B cell (primary cell): ENCODE results near the gene SETBP1. TPM values are rescaled to one million over a fixed set of nuclear protein-coding genes. Genes with fewer than 3 reads are reported as not detected.

ENCODE experiments used
- ATAC-seq: fragments of 200-7000 bp; cut with Tn5 transposase; one replicate; pipeline ENCODE4 v1.10.0; 2021; ENCODE audit warnings: low read depth, mild to moderate bottlenecking, moderate number of reproducible peaks, moderate library complexity
- CTCF ChIA-PET: fragments of 350-600 bp; sonication (Branson Sonifier 250); formaldehyde crosslinking; loops from one replicate; lab custom pipeline; 2021; ENCODE audit warnings: antibody characterized with exemption, inconsistent platforms; lab: Charles Lee
- POLR2A ChIA-PET: fragments of 350-600 bp; sonication (Branson Sonifier 250); formaldehyde crosslinking; loops from one replicate; lab custom pipeline; 2021; ENCODE audit warnings: antibody characterized with exemption; lab: Charles Lee
- DNase-seq: peaks from one replicate; pipeline ENCODE4 v3.0.0; 2013
- H2AFZ ChIP-seq: 2 replicates; pipeline ENCODE4 v1.6.1; 2012; ENCODE audit warnings: mild to moderate bottlenecking, low read depth, low read length; ENCODE audit not compliant: insufficient read depth, poor library complexity, severe bottlenecking
- H3K27ac ChIP-seq, 2 donors: 1 replicate in 1 of 2; 2 replicates in 1 of 2; pipeline ENCODE4 v1.5.1; 2012 to 2013; ENCODE audit warnings: low read length in 2 of 2, mild to moderate bottlenecking in 2 of 2, moderate library complexity in 1 of 2
- H3K27me3 ChIP-seq, 4 experiments: fragments of 200-600 bp in 1 of 4; sonication (generic) in 1 of 4; replicated peaks in 1 of 4; 1 replicate in 2 of 4; 2 replicates in 2 of 4; pipeline versions ENCODE4 v1.6.1 to v1.7.0; 2013 to 2016; ENCODE audit warnings: low read length in 3 of 4, mild to moderate bottlenecking in 2 of 4, mixed read lengths in 1 of 4, moderate library complexity in 1 of 4; ENCODE audit not compliant: insufficient read depth in 4 of 4, control insufficient read depth in 3 of 4; ENCODE audit errors: control extremely low read depth in 1 of 4
- H3K36me3 ChIP-seq, 2 experiments: replicated peaks in 1 of 2; 1 replicate in 1 of 2; 2 replicates in 1 of 2; pipeline versions ENCODE4 v1.6.1 to v1.7.1; 2013; ENCODE audit warnings: low read length in 1 of 2; ENCODE audit not compliant: insufficient read depth in 2 of 2, control insufficient read depth in 1 of 2; ENCODE audit errors: control extremely low read depth in 1 of 2, extremely low read depth in 1 of 2
- H3K4me1 ChIP-seq, 2 donors: fragments of 200-600 bp in 1 of 2; sonication (generic) in 1 of 2; 1 replicate in 1 of 2; 2 replicates in 1 of 2; pipeline versions ENCODE4 v1.5.1 to v1.6.1; 2013 to 2017; ENCODE audit warnings: low read length in 2 of 2; ENCODE audit not compliant: control insufficient read depth in 2 of 2, insufficient read depth in 2 of 2
- H3K4me2 ChIP-seq: replicated peaks from 2 replicates; pipeline ENCODE3; 2012; ENCODE audit warnings: mild to moderate bottlenecking, low read depth, low read length; ENCODE audit not compliant: poor library complexity, severe bottlenecking
- H3K4me3 ChIP-seq, 5 experiments: fragments of 200-600 bp in 1 of 5; sonication (generic) in 1 of 5; 1 replicate in 3 of 5; 2 replicates in 2 of 5; pipeline versions ENCODE4 v1.5.1 to v1.7.0; 2011 to 2016; ENCODE audit warnings: low read length in 4 of 5, mild to moderate bottlenecking in 4 of 5, low read depth in 2 of 5, control low read depth in 1 of 5, moderate library complexity in 1 of 5; ENCODE audit not compliant: insufficient read depth in 1 of 5; ENCODE audit errors: control extremely low read depth in 1 of 5, extremely low read depth in 1 of 5
- H3K79me2 ChIP-seq: fragments of 200-600 bp; sonication (generic); one replicate; pipeline ENCODE4 v1.6.0; 2016; ENCODE audit warnings: low read length; ENCODE audit not compliant: control insufficient read depth, insufficient read depth
- H3K9ac ChIP-seq: fragments of 200-600 bp; sonication (generic); 2 replicates; pipeline ENCODE4 v1.6.1; 2017; ENCODE audit warnings: mild to moderate bottlenecking, low read length, moderate library complexity
- H3K9me3 ChIP-seq, 3 donors: one replicate each; pipeline versions ENCODE4 v1.6.1 to v1.7.1; 2013; ENCODE audit warnings: low read length in 2 of 3; ENCODE audit not compliant: control insufficient read depth in 2 of 3, insufficient read depth in 1 of 3; ENCODE audit errors: control extremely low read depth in 1 of 3
- H4K20me1 ChIP-seq: 2 replicates; pipeline ENCODE4 v1.6.0; 2012; ENCODE audit warnings: mild to moderate bottlenecking, low read length; ENCODE audit not compliant: insufficient read depth, control insufficient read depth, poor library complexity, severe bottlenecking
- H3K27ac Mint-ChIP-seq: one replicate; pipeline ENCODE4 v1.8.0; 2021; ENCODE audit warnings: mixed read lengths
- H3K27me3 Mint-ChIP-seq: one replicate; pipeline ENCODE4 v1.8.0; 2021; ENCODE audit warnings: mixed read lengths
- H3K4me1 Mint-ChIP-seq: one replicate; pipeline ENCODE4 v1.8.0; 2021; ENCODE audit warnings: mixed read lengths
- H3K4me3 Mint-ChIP-seq: one replicate; pipeline ENCODE4 v1.8.0; 2021; ENCODE audit warnings: mixed read lengths
- H3K9me3 Mint-ChIP-seq: one replicate; pipeline ENCODE4 v1.8.0; 2022; ENCODE audit warnings: mixed read lengths; ENCODE audit not compliant: insufficient read depth
- CTCF ChIP-seq: fragments of 200-600 bp; IDR thresholded peaks from one replicate; pipeline ENCODE4 v1.8.0; 2022; ENCODE audit warnings: antibody characterized with exemption, mild to moderate bottlenecking
- EZH2 ChIP-seq: IDR thresholded peaks from 2 replicates; pipeline ENCODE4 v1.6.1; 2012; ENCODE audit warnings: borderline replicate concordance, low read depth, mild to moderate bottlenecking, moderate library complexity, low read length; ENCODE audit not compliant: insufficient read depth, poor library complexity, severe bottlenecking
- WGBS: methylation state at CpG from one replicate; pipeline ENCODE4 v1.1.5; 2013; ENCODE audit warnings: missing lambda C conversion rate; ENCODE audit not compliant: insufficient coverage; 5-methylcytosine and 5-hydroxymethylcytosine counted together
- intact Hi-C: fragments of 100-400 bp; cut with micrococcal nuclease; formaldehyde crosslinking; loops from one replicate; pipeline ENCODE4 v1.10.0; 2022
- polyA plus RNA-seq: library from polyadenylated mRNA; depleted of rRNA; stranded (reverse); fragments of >200 nt; gene quantifications from 2 replicates; pipeline ENCODE4 v1.2.3, GENCODE V29; 2012
- total RNA-seq, 2 donors: library from RNA; stranded (reverse); fragments of 120-200 nt in 1 of 2; gene quantifications; 1 replicate in 1 of 2; 2 replicates in 1 of 2; pipeline versions ENCODE4 v1.2.3 to v1.2.4, GENCODE V29; 2013 to 2022

Gene SETBP1
- total and polyA plus RNA-seq, 2 donors (not counting 1 experiment from before 2014, with no cell fraction given), result 15.1 to 129 TPM

GRCh38 chr18:44702594-44702993, 21.9 kb downstream of the SETBP1 start:
- ATAC-seq, result no peak
- peaks cover 13% of the 10 kb centered on the region for H4K20me1 ChIP-seq
- Mint-ChIP-seq H3K4me3 (no peak overlapping the region), H3K27ac (no peak overlapping the region), H3K9me3 (no peaks in the 10 kb centered on the region), H3K4me1 (peaks cover 68% of the 10 kb centered on the region), H3K27me3 (no peaks in the 10 kb centered on the region)
- H3K79me2 ChIP-seq, result peaks cover 77% of the 10 kb centered on the region
- no peak for DNase-seq
- intact Hi-C loops, result no loop called here
- H3K27ac ChIP-seq, result no peak overlapping the region
- peaks cover 28 to 36% of the 10 kb centered on the region in 2 donors for H3K4me1 ChIP-seq
- no peak overlapping the region for H3K4me2 ChIP-seq
- ChIA-PET CTCF (interaction anchor here (1.0 to 2.2 kb wide), 3 partner anchors 17 to 83 kb away, joined by 3 to 7 read pairs (median 3); no protein-coding TSS in a partner anchor), POLR2A (interaction anchor here (0.6 to 0.7 kb wide), 4 partner anchors 106 to 273 kb away, joined by 3 to 6 read pairs (median 4); no protein-coding TSS in a partner anchor)
- H3K36me3 ChIP-seq, result peaks cover 2 to 49% of the 10 kb centered on the region in 2 experiments
- no peaks in the 10 kb centered on the region for H3K9me3 ChIP-seq
- no peak overlapping the region for H2AFZ ChIP-seq
- 75% methylated on average over 1 of the region's 1 CpG for WGBS
- no peak for TF ChIP-seq CTCF
- TF ChIP-seq EZH2, result no peak
- H3K27me3 ChIP-seq, result no peaks in the 10 kb centered on the region
- H3K4me3 ChIP-seq, result no peak overlapping the region
- H3K9ac ChIP-seq, result no peak overlapping the region

DNA sequence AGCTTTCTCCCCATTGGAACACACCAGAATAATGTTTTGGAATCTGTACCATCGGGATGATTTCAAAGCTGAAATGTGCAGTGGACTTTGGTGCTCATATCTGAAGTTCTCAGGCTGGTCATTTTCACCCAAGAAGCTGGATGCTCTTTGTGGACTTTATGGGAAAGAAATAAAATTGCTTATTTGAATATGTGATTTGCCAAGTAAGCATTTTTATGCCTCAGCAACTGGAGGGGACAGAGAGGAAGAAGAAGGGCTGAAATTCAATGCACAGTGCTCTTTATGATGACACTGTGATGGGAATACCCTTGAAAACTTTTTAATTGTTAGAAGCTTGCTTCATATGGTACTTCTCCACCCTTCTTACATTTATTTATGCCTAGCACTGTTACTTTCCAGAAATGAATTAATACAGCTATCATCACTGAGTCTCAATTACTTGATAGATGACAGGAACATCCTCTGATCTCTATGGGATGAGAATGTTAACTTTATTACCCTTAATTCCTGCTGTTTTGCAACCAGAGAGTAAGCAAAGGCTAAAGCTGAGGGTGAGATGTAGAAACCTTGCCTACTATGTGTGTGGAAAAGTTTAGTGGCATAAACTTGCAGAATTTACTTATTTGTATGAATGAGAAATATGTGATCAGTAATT, 23.6 kb downstream of the SETBP1 start:
- TF ChIP-seq CTCF (no peak), EZH2 (no peak)
- no peak overlapping the region for H3K4me2 ChIP-seq
- H3K27ac ChIP-seq, result no peak overlapping the region
- H3K4me3 ChIP-seq, result no peak overlapping the region
- DNase-seq (no peak), ATAC-seq (no peak)
- H3K4me1 Mint-ChIP-seq, result peaks cover 70% of the 10 kb centered on the region
- peak overlapping the region; percentile 15 for H3K27ac Mint-ChIP-seq
- no peaks in the 10 kb centered on the region for H3K27me3 Mint-ChIP-seq
- H3K4me1 ChIP-seq, result peaks cover 22 to 28% of the 10 kb centered on the region in 2 donors
- ChIA-PET CTCF (interaction anchor here (2.2 kb wide), 1 partner anchor 19 kb away, joined by 7 read pairs; no protein-coding TSS in a partner anchor), POLR2A (interaction anchor here (0.7 kb wide), 1 partner anchor 20 kb away, joined by 3 read pairs; no protein-coding TSS in a partner anchor)
- H3K9ac ChIP-seq, result no peak overlapping the region
- no CpG with 5 or more reads among the region's 1 CpG for WGBS
- peaks cover 2 to 52% of the 10 kb centered on the region in 2 experiments for H3K36me3 ChIP-seq
- no peak overlapping the region for H2AFZ ChIP-seq
- H3K4me3 Mint-ChIP-seq, result no peak overlapping the region
- H3K9me3 ChIP-seq, result no peaks in the 10 kb centered on the region
- intact Hi-C loops, result no loop called here
- peaks cover 81% of the 10 kb centered on the region for H3K79me2 ChIP-seq
- H3K27me3 ChIP-seq, result no peaks in the 10 kb centered on the region
- H4K20me1 ChIP-seq, result peaks cover 13% of the 10 kb centered on the region
- no peaks in the 10 kb centered on the region for H3K9me3 Mint-ChIP-seq
